GM21447 (cell line): ENCODE measurements around the gene CYREN.
"Not testable (repeated sequence)": the region's sequence is repeated elsewhere in the genome, so short reads cannot be mapped to it uniquely, and the experiment has no call there.

Experiments
- ATAC-seq: cut with Tn5 transposase; IDR thresholded peaks from one replicate; pipeline ENCODE4 v1.9.1; 2021; ENCODE audit not compliant: unreplicated experiment

CYREN gene

DNA sequence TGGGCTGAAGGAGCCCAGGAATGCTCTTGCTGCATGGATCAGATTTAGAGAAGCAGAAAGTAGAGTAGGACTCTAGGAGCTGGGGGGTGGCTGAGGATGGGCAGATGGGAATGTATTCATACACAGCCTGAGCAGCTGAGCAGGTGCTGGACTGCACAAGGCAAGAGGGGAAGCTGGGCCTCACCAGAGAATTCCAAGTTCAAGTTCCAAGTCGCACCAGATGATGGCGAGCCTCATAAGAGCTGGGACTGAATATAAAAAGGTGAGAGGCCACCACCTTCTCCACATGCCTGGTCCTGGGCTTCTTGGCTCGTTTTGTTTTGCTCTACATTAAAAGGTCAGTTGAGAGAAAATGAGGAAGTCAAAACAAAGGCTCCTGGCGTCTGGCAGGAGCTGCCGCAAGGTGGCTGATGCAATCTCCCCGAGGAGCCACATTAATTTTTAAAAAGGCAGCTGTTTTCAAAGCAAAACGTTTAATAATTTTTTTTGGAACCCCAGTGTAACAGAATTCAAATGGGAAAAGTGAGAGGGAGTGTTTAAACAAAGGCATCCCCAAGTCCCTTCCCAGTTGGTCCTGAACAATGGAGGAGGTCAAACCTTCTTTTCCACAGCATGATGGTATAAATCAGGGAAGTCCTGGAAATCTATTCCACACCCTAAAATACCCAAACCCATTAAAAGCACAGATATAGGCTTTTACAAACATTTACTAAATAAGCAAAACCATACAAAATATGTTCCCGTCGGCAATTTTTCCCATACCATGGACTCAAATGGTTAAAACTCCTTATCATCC is 9.5 kb downstream of the CYREN start:
- no peak for ATAC-seq

DNA sequence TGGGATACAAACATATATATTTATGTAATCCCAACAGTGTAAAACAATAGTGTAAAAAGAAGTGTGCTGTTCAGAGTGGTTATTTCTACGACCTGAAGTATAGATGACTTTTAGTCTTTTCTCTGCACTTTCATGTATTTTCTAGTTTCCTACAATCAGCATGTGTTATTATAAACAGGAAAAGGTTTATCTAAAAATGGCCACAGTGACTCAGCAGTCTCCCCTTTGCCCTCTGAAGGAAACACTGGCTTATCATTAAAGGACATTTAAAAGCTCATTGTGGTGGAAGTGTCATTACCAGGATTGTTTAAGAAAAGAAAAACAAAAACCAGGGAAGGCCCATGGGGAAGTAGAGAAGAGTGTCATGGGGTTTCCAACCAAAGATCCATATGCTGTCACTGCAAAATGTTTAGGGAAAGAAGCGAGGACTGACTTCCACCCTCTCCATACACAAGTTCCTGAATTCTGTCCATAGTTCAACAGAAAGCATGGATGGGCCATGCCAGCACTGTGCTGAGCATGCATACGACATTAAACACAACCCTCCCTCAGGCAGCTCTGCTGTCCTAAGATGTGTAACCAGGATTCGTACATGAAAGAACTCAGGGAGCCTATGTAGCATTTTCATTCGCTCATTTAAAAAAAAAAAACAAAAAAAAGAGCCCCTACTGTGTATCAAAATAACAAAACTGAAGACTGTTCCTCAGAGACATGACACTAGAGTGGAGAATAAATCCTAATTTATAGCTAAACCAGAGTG is 10.2 kb downstream of the CYREN start:
- peak; percentile 68 for ATAC-seq

DNA sequence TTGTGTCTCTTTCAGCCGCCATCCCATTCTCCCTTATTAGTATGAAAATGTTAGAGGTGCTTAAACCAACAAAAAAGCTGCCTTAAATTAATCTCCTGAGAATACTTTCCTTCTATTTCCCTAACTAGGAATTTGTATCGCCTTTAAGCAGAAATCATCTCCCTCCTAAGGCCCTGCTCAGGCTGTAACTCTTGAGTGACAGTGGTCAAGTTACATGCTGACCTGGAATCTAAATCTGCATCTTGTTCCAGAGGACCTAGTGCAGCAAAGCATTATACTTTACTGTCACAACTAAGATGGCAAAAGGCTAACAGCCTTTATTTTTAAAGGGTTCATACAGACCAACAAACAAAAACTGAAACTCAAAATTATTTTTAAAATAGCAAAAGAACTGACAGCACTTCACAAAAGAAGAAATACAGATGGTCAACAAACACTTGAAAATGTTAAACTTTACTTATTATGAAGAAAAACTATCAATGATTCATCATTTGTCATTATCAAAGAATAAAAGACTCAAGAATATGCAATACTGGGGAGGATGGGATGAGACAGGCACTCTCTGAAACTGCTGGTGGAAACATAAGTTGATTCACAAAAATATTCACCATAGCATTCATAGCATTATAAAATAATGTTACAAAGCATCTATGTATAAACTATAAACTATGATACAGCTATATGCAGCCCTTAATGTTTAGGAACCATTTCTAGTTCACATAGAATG is 11.0 kb downstream of the CYREN start:
- peak; percentile 5 for ATAC-seq

DNA sequence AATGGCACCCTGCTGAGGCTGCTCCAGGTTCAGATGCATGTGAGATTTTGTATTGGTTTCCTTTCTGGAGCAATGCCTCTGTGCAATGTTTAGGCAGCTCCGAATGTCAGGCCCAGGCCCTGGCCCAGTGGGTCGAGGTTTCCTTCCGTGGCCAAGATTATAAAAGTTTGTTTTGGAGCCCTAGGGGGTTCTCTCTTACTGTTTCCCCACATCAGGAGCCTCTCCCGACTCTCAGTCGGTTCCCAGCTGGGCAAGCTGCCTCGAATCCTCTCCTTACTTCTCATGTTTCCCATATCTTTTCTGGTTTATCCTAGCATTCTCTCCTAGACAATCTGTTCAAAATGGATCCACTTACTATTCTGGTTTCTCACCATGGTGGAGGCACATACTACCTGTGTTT is 11.6 kb downstream of the CYREN start:
- no peak for ATAC-seq

DNA sequence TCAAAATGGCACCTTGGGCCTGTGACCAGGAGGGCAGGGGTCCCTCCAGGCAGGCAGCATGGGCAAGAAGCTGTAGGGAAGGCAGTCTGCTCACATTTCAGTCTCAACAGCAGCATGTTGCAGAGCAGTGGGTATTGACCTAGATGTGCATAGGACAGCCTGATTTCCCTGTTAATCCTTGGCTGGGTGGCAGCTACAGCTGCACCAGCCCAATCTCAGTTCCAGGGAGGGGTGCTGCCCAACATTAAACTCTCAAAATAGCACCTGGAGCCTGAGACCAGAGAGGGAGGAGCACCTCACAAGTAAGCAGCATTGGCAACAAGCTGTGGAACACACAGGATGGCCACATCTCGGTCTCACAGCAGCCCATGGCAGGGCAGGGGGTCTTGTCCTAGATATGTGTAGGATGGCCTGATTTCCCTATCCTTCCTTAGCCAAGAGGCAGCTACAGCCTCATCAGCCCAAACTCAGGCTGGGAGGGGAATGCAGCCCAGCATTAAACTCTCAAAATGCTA is 12.3 kb downstream of the CYREN start:
- ATAC-seq: no peak

DNA sequence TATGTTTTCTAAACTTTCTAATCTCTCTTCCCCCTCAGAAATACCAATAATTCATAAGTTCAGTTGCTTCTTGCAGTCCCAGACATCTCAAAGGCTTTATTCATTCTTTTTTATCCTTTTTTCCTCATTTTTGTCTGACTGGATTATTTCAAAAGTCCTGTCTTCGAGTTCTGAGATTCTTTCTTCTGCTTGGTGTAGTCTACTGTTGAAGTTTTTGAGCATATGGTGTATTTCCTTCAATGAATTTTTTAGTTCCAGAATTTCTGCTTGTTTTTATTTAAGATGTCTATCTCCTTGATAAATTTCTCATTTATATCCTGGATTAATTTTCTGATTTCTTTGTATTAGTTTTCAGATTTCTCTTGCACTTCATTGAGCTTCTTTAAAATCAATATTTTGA is 14.2 kb downstream of the CYREN start:
- ATAC-seq: no peak

DNA sequence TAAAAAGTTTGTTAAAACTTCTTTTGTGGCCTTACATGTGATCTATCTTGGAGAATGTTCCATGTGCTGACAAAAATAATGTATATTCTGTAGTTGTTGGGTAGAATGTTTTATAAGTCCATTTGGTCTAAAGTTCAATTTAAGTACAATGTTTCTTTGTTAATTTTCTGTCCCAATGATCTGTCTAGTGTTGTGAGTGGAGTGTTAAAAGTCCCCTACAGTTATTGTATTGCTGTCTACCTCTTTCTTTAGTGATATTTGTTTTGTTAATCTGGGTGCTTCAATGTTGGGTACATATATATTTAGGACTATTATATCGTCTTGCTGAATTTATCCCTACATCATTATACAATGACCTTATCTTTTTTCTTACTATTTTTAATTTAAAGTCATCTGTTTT is 15.8 kb downstream of the CYREN start:
- ATAC-seq: no peak

DNA sequence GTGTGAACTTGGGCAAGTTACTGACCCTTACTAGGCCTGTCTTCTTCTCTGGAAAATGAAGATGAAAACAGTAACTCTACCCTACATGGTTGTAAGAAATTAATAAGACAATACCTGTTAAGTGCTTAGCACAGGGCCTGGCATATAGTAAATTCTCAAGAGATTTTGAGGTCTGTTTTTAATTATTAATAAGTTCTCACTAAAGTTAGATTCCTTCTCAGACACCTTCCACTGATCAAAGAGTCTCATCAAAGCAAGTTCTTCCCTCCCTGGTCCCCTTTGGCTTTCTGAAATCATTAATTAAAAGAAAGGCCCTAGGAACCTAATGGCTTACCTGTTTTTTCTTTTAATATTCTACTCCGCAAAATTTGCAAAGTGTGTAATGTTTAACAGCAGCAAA is 18.1 kb downstream of the CYREN start:
- no peak for ATAC-seq

DNA sequence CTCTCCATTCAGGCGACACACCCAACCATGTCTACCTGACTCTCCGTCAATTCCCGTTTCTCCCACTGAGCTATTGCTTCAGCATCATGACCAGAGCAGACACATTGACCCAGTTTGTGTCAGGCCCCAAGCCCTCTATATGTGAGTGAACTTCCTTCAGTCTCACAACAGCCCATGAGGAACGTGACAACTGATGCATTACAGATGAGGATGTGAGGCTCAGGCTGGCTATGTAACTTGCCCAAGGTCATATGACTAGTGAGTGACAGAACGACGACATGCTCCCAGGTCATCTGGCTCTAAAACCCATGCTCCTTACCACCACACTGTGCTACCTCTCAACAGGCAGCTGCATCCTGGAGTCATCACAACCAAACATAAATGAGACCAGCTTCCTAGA is 19.0 kb downstream of the CYREN start:
- ATAC-seq: no peak

DNA sequence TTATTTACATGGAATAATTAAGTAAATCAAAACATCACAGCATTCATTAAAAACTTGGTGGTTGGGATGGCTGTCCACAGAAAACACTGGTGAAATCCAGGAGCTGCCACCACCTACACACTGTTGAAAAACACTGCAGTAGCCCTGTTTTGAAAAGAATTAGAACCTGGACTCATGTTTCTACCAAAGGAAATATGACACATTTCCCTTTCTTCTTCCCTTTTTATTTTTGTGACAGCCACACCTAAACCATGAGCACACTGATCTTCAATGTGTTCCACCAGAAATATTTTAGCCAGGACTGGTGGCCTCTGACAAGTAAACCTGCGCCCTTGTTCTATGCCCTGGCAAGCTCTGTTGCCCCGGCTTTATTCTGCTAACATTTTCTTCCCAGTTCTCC is 19.4 kb downstream of the CYREN start:
- ATAC-seq: no peak

DNA sequence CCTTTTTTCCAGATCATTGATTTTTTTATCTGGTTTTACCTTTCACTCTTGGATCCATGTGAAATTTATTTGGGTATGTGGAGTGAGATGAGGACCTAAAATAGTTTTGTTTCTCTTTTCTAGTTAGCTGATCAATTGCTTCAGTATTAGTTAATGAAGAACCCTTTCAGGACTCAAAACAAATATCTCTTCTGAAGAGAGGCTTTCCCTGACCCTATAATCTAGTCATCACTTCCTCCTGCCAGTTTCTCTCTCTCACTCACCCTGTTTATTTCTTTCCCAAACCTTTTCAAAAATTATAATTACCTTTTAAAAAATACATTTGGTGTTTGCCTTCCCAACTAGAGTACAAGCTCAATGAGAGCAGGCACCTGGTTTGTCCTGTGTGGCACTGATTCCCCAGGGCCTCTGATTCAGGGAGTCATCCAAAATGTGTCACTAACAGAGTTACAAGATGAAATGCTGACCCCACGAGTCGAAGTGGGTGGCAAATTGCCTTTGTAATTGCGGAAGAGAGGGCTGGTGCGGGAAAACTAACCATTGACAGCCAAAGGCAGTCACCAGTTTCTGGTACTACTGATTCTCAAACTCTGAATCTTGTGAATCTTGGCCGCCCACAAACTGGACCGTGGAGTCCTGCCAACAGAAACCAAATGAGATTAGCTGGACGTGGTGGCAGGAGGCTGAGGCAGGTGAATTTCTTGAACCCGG is 20.3 kb downstream of the CYREN start:
- ATAC-seq: no peak

DNA sequence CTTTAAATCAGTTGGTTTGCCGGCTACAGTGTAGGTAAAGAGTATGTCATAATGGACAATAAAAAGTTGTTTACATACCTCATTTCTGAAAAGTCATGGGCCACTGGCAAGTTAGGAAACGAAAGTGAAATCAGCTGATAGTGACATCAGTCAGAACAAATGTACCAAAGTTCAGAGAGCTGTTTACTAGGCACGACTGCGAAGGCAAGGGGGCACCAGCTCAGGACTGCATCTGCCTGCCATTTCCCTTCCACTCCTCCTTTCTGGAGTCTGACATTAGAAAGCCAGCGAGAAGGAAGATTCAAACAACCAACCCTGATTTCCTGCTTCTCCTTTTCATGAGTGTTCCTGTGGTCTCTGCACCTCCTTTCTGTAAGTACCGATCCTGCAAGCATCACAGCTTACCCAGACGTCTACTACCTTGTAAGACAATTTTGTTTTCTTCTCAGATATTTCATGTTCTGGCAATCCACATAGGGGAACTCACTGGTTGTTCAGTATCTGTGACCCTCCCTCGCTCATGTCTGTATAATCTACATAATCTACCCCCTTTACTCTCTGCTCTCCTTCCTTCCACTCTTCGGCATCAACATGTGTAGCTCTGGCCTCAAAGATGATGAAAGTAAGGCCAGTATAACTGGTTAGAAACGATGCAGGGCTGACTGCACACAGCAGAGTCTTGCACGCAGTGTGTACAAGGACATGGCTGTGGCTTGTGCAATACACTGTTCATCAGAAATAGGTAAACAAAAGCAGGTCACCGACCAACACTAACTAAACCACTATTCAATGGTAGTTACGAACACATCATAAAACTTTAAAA is 22.4 kb downstream of the CYREN start, which contains the start of gene TMEM140:
Gene TMEM140 (plus strand): TSS at position 174 of the 823 bp plus-strand sequence. CDS start 16,370 bp downstream, outside the sequence.
- peak; percentile 73 for ATAC-seq

DNA sequence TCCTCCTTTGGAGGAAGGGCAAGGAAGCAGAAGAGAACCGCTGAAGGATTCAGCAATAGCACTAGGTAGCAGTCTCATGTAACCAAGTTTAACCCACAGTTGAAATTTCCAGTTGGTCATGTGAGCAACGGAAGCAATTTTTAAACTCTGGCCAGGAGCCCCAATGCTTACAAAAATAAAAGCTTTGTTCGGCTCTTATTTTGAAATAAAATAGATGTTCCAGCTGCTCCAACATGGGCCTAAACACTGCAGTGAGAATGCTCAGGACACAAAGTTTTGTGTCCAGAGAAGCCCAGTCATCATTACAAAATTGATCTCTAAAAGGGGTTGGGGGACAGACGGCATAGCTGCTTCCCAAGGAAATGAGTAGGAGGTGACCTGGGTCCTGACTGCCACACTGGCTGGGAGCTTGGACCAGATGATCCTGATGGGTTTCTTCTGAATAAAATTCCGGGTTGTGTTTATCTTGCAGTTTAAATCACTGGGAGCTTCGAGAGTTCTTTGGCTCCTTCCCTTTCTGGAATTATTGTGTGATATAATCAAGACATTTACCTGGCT is 23.1 kb downstream of the CYREN start:
- ATAC-seq: no peak

DNA sequence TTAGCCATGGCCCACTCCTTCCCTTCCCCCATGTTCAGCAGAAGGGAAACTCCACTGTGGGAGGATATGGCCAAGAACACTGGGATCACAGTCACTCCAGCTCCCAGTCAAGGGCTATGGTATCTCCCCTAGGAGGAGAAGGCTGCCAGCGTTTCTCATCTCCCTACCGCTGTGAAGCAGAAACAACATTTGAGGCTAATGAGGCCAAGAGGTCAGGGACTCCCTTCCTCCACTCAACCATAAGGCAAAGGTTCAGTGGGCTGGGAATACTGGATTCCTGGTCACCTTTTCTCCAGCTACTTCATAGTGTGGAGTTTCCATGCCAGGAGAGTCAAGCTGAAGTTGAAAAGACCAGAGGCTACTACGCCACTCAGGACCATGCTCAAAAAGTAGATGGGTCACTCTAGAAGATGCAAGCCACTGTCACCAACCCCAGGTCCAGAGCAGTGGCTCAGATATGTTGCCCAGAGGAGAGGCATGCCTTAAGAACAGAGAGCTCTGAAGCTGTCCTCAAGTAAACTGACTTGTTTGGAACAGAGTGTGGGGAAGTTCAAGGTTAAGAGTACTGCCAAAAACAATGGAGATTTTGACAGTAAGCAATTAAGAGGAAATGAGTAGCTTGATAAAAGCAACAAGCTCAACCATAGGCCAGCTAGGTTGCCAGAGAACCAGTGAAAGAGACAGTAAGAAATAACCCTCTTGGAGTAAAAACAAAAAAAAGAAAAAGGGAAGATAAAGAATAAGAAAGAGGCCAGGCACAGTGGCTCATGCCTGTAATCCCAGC is 26.4 kb downstream of the CYREN start:
- no peak for ATAC-seq

DNA sequence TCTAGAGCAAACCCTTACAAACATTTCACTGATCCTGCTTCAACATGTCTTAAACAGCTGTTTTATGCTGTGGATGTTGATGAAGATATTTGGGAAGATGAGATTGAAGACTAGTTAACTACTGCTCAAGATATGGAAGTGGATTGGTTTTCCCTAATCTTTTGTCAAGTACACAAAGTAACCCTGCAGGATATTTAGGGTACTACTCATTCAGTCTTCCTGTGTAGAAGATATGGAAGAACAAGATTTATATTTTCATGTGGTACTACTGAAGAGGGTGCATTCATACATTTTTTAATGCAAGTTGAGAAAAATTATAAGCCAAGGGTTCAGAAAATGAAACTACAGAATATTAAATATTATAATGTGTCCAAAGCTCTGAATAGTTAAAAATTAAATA is 40.9 kb downstream of the CYREN start:
- no peak for ATAC-seq

DNA sequence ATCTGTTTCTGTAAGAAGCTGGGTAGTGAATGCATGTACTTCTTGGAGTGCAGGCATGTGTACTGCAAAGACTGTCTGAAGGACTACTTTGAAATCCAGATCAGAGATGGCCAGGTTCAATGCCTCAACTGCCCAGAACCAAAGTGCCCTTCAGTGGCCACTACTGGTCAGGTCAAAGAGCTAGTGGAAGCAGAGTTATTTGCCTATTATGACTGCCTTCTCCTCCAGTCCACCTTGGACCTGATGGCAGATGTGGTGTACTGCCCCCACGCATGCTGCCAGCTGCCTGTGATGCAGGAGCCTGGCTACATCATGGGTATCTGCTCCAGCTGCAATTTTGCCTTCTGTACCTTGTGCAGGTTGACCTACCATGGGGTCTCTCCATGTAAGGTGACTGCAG is 41.6 kb downstream of the CYREN start:
- ATAC-seq: no peak

DNA sequence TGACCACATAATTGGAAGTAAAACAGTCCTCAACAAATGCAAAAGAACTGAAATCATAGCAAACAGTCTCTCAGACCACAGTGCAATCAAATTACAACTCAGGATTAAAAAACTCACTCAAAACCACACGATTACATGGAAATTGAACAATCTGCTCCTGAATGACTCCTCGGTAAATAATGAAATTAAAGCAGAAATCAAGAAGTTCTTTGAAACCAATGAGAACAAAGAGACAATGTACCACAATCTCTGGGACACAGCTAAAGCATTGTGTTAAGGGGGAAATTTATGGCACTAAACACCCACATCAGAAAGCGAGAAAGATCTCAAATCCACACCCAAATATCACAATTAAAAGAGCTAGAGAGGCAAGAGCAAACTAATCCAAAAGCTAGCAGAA is 45.9 kb downstream of the CYREN start:
- ATAC-seq: not testable (repeated sequence)

DNA sequence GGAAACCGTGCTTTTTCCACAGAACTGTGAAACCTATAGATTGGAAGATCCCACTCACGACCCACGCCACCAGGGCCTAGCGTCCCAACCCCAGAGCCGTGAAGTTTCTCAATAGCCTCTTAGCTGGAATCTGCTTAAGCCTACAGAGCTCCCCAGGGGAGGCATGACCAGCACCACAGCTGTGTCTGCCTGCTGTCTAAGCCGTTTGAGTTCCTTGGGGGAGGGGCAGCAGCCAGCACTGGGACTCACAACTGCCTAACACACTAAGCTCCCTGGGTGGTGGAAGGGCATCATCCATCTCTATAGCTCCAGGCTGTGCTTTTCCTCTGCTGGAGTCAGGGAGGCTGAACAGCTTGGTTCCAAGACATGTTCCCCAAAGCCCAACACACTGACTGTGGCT is 48.6 kb downstream of the CYREN start:
- ATAC-seq: no peak

DNA sequence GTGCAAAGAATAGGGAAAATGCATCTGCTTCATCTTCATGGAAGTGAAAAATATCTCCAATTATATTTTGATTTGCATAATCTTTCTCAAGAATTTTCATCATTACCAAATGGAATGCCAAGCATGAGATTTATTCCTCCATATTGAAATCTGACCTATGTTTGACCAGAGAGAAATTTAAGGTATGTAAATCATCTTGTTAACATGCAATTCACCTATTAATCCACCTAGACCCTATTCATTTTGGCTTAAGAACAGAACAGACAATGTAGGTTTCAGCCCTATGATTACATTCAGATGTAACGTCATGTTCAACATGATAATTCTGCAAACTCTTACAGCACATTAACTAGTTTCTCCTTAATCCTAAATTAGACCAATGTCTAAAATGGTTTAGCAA is 53.4 kb downstream of the CYREN start:
- no peak for ATAC-seq
